ENCODE data around the gene CASZ1. TPM values are rescaled to one million over a fixed set of nuclear protein-coding genes. Genes with fewer than 3 reads are reported as not detected.

Gene CASZ1, protein sequence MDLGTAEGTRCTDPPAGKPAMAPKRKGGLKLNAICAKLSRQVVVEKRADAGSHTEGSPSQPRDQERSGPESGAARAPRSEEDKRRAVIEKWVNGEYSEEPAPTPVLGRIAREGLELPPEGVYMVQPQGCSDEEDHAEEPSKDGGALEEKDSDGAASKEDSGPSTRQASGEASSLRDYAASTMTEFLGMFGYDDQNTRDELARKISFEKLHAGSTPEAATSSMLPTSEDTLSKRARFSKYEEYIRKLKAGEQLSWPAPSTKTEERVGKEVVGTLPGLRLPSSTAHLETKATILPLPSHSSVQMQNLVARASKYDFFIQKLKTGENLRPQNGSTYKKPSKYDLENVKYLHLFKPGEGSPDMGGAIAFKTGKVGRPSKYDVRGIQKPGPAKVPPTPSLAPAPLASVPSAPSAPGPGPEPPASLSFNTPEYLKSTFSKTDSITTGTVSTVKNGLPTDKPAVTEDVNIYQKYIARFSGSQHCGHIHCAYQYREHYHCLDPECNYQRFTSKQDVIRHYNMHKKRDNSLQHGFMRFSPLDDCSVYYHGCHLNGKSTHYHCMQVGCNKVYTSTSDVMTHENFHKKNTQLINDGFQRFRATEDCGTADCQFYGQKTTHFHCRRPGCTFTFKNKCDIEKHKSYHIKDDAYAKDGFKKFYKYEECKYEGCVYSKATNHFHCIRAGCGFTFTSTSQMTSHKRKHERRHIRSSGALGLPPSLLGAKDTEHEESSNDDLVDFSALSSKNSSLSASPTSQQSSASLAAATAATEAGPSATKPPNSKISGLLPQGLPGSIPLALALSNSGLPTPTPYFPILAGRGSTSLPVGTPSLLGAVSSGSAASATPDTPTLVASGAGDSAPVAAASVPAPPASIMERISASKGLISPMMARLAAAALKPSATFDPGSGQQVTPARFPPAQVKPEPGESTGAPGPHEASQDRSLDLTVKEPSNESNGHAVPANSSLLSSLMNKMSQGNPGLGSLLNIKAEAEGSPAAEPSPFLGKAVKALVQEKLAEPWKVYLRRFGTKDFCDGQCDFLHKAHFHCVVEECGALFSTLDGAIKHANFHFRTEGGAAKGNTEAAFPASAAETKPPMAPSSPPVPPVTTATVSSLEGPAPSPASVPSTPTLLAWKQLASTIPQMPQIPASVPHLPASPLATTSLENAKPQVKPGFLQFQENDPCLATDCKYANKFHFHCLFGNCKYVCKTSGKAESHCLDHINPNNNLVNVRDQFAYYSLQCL (N-terminal part only)
- total RNA-seq: 10 to 100 TPM; 55.9 to 83.0 (median 70.6) TPM
- 9.7 TPM for total RNA-seq (2013)

DNA sequence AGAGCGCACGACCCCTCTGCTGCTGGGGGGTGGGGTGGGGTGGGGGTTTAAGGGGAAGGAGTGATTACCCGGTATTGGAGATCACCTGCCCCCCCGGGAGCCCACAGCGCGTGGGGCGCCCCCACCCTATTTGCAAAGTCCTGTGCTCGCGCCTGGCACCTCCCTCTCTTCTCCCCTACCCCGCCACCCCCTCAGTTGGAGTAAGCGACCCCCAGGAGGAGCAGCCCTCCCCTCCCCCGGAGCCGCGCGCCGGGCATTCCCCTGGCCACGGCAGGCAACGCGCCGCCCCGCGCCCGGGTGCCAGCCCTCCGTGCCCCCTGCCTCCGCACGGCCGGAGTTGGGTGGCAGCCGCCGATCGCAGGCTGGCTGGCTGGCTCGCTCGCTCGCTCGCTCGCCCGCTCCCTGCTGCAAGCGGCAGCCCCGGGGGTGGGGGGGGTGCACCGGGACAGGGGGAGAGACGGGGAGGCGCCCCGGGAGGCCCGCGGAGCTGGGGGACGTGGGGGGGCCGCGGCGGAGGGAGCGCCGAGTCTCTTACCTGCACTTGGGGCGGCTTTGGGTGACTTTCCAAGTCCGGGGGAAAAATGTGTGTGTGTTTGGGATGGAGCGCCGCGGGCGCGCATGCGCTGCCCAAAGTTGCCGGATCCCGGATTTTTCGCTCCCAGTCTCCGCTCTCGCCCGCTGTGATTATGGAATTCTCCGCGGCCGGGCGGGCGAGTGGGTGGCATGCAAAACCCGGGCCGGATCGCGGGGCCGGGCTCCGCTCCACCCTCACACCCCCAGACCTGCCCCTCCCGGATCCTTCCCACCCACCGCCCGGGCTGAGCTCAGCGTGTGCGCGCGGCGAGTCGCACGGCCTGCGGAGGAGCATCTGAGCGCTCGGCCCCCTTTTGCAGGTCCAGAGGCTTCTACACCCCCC, at the start of gene CASZ1:
Gene CASZ1 (minus strand): TSS at position 618 of the 916 bp plus-strand sequence. CDS start 102,757 bp downstream, outside the sequence.
- no peaks in the 10 kb centered on the region for H3K9me3 ChIP-seq (ENCODE audit: control insufficient read depth, insufficient read depth, low read length)
- no peaks in the 10 kb centered on the region for H3K36me3 Mint-ChIP-seq
- peaks cover 41 to 48% of the 10 kb centered on the region in 2 donors for H3K27me3 Mint-ChIP-seq (ENCODE audit: low read depth in 2 of 2)
- H3K9me3 Mint-ChIP-seq: no peaks in the 10 kb centered on the region
- H3K4me3 Mint-ChIP-seq: no peak within 1 kb of the TSS
- H3K4me1 ChIP-seq (ENCODE audit: control insufficient read depth, insufficient read depth, low read length): peaks cover 17% of the 10 kb centered on the region
- intact Hi-C loops (cut with micrococcal nuclease): no loop called here
- WGBS (ENCODE audit: insufficient coverage): 1% methylated on average over 82 of the region's 88 CpGs
- no peak within 1 kb of the TSS for H3K27ac Mint-ChIP-seq
- TF ChIP-seq, protein P1, sequence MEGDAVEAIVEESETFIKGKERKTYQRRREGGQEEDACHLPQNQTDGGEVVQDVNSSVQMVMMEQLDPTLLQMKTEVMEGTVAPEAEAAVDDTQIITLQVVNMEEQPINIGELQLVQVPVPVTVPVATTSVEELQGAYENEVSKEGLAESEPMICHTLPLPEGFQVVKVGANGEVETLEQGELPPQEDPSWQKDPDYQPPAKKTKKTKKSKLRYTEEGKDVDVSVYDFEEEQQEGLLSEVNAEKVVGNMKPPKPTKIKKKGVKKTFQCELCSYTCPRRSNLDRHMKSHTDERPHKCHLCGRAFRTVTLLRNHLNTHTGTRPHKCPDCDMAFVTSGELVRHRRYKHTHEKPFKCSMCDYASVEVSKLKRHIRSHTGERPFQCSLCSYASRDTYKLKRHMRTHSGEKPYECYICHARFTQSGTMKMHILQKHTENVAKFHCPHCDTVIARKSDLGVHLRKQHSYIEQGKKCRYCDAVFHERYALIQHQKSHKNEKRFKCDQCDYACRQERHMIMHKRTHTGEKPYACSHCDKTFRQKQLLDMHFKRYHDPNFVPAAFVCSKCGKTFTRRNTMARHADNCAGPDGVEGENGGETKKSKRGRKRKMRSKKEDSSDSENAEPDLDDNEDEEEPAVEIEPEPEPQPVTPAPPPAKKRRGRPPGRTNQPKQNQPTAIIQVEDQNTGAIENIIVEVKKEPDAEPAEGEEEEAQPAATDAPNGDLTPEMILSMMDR (IDR thresholded peaks at IDR 0.05): no peak
- ATAC-seq: no peak
- no peak for DNase-seq
- no peak within 1 kb of the TSS for H3K27ac ChIP-seq (ENCODE audit: low read length)
- H3K36me3 ChIP-seq (ENCODE audit: control insufficient read depth, insufficient read depth, low read length): no peaks in the 10 kb centered on the region
- peaks cover 0 to 10% of the 10 kb centered on the region in 2 donors for H3K4me1 Mint-ChIP-seq
- H3K27me3 ChIP-seq (ENCODE audit: control insufficient read depth, insufficient read depth, low read length): peaks cover 31% of the 10 kb centered on the region
- no peak within 1 kb of the TSS for H3K4me3 ChIP-seq (ENCODE audit: low read length)

DNA sequence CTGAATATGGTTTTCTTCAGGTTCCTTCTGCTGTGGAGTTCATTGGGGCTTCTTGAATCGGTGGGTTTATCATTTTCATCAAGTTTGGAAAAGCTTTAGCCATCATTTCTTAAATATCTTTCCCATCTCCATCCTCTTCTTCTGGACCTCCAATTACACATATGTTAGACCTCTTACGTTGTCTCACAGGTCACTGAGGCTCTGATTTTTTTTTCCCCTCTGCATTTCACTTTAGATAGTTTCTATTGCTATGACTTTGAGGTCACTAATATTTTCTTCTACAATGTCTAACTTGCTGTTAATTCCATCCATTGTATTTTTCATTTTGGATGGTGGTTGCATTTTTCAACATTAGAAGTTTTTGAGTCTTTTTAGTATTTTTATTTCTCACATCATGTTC, 47.3 kb upstream of the CASZ1 start:
- ATAC-seq (no peak), DNase-seq (no peak)
- no peaks in the 10 kb centered on the region for H3K9me3 ChIP-seq (ENCODE audit: control insufficient read depth, insufficient read depth, low read length)
- intact Hi-C loops (cut with micrococcal nuclease): no loop called here
- Mint-ChIP-seq H3K27ac (no peak overlapping the region), H3K27me3 (ENCODE audit: low read depth in 2 of 2) (peaks cover 23 to 28% of the 10 kb centered on the region in 2 donors), H3K4me1 (no peaks in the 10 kb centered on the region), H3K36me3 (no peaks in the 10 kb centered on the region), H3K4me3 (no peak overlapping the region), H3K9me3 (no peaks in the 10 kb centered on the region)
- no peaks in the 10 kb centered on the region for H3K36me3 ChIP-seq (ENCODE audit: control insufficient read depth, insufficient read depth, low read length)
- TF ChIP-seq, protein P1 (IDR thresholded peaks at IDR 0.05): no peak
- H3K4me1 ChIP-seq (ENCODE audit: control insufficient read depth, insufficient read depth, low read length): no peaks in the 10 kb centered on the region
- 94% methylated on average over 2 of the region's 2 CpGs for WGBS (ENCODE audit: insufficient coverage)
- no peaks in the 10 kb centered on the region for H3K27me3 ChIP-seq (ENCODE audit: control insufficient read depth, insufficient read depth, low read length)
- no peak overlapping the region for H3K27ac ChIP-seq (ENCODE audit: low read length)
- H3K4me3 ChIP-seq (ENCODE audit: low read length): no peak overlapping the region

DNA sequence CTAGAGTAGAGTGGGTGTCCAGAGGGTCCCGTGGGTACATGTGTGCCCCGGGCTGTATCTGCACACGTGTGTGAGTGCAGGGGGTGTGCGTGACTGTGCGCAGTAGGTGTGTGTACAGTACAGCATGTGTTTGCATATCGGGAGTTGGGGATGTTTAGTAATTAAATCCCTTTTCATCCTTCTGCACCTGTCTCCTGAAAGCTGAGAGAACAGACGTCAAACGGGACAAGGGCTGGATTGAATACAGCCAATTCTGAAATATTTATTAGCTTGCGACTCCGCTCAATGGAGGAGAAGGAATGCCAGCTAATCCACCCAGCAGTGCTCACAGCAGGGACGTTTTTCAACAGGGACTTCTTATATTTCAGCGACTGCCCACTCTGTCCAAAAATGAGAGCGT, 44.7 kb upstream of the CASZ1 start:
- DNase-seq: no peak
- WGBS (ENCODE audit: insufficient coverage): 89% methylated on average over 13 of the region's 13 CpGs
- Mint-ChIP-seq H3K9me3 (no peaks in the 10 kb centered on the region), H3K27me3 (ENCODE audit: low read depth in 2 of 2) (peaks cover 28 to 31% of the 10 kb centered on the region in 2 donors), H3K27ac (no peak overlapping the region), H3K4me1 (no peaks in the 10 kb centered on the region), H3K4me3 (no peak overlapping the region), H3K36me3 (no peaks in the 10 kb centered on the region)
- Histone ChIP-seq H3K27me3 (ENCODE audit: control insufficient read depth, insufficient read depth, low read length) (peaks cover 1% of the 10 kb centered on the region), H3K4me3 (ENCODE audit: low read length) (no peak overlapping the region), H3K9me3 (ENCODE audit: control insufficient read depth, insufficient read depth, low read length) (no peaks in the 10 kb centered on the region), H3K36me3 (ENCODE audit: control insufficient read depth, insufficient read depth, low read length) (no peaks in the 10 kb centered on the region), H3K27ac (ENCODE audit: low read length) (no peak overlapping the region), H3K4me1 (ENCODE audit: control insufficient read depth, insufficient read depth, low read length) (no peaks in the 10 kb centered on the region)
- intact Hi-C loops (cut with micrococcal nuclease): no loop called here
- ATAC-seq: no peak
- TF ChIP-seq, protein P1 (IDR thresholded peaks at IDR 0.05): no peak
